Prostate gland (tissue), 2 donors: ENCODE results near the gene TMPRSS7.

Source experiments
- CTCF ChIP-seq, 4 experiments: fragments of 200-600 bp in 2 of 4; fragments of 450-650 bp in 2 of 4; sonication (generic) in 2 of 4; IDR thresholded peaks; 1 replicate in 3 of 4; 2 replicates in 1 of 4; pipeline ENCODE4 v1.5.1; 2016 to 2019; ENCODE audit warnings: antibody characterized with exemption in 4 of 4, mild to moderate bottlenecking in 2 of 4, moderate library complexity in 2 of 4
- POLR2A ChIP-seq: fragments of 450-650 bp; IDR thresholded peaks from one replicate; pipeline ENCODE4 v1.6.1; 2016; ENCODE audit warnings: antibody characterized with exemption, mild to moderate bottlenecking
- POLR2AphosphoS5 ChIP-seq: sonication (generic); formaldehyde crosslinking; IDR thresholded peaks from one replicate; pipeline ENCODE4 v1.6.1; 2017; ENCODE audit warnings: antibody characterized with exemption

- peak; percentile 85 for TF ChIP-seq POLR2A
- TF ChIP-seq CTCF (IDR thresholded peaks at IDR 0.05): peak in 1 of 4 experiments; percentile 10
- TF ChIP-seq POLR2AphosphoS5: peak; percentile 64
These were observed 51.7 kb downstream of the TMPRSS7 start, which contains the start of gene C3orf52 for GRCh38 chr3:112086076-112086854.
